DMS79 (cell line): ENCODE data around the gene GOSR2.
A peak's percentile ranks its signal among the peaks of the same experiment; 100 is the strongest.

Source experiments
- DNase-seq: peaks from one replicate; lab custom pipeline; 2025; lab: John Stamatoyannopoulos, UW

Gene GOSR2

DNA sequence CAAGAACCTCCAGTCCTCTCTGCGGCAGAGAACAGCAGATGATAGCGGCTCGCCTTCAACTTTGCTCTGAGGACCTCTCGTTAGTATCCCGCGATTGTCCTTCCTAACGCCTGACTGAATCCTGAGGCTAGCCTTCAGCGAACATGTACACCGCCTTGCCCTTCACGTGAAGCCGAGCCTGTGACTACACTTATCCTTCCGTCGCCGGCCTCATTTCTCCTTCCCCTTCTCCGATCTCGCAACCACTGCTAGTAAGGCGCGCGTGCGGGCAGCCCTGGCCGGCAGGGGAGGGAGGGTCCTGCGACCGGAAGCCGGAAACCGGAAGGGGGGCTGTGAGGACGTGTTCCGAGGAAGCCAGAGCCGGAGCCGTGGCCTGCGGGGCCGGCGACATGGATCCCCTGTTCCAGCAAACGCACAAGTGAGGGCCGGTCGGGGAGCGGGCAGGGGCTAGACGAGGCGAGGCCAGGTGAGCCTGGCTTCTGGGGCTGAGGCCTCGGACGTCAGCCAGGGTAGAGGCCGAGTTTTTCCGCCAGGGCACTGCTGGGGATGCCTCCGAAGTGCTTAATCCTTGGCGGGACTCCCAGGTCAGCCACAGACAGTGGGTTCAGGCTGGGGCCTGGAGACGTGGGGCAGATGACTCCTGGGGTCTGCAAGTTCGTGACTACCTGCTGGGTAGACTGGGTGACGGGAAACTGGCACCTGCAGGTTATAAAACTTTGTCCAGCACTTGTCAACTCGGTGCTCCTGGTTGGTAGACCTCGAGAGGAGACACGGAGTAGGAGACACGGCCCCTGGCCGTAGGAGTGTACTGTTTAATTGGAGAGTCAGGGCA, at the start of gene GOSR2:
Gene GOSR2, plus strand, starts transcription at position 357 of the 832 bp plus-strand sequence. Its CDS starts 33 bp downstream, at position 390.
- DNase-seq, result peak; percentile 95

DNA sequence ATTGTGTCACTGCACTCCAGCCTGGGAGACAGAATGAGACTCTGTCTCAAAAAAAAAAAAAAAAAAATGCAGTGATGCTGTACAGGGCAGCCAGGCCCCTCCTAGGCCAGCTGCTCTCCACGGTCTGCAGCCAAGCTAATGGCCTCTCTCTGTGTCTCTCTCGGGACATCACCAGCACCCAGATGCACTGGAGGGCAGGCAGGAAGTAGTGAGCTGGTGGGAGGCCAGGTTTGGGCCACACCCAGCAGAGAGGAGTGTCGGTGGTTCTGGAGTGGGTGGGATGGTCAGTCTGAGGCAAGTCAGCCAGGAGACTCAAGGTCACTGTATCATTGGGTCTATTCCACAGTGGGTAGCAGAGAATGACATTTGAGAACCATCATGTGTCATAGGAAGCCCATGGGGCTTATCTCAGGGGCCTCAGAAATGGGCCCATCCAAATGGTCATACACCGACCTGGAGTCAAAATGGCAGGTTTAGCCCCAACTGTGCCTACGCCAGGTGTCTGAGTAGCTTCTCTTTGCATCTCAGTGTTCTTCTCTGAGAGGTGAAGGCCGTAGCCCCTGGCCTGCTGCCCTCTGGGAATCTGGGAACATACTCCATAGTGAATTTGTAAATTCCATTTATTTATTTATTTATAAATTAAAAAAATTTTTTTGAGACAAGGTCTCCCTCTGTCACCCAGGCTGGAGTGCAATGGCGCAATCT, 48.9 kb upstream of the GOSR2 start:
- no peak for DNase-seq

DNA sequence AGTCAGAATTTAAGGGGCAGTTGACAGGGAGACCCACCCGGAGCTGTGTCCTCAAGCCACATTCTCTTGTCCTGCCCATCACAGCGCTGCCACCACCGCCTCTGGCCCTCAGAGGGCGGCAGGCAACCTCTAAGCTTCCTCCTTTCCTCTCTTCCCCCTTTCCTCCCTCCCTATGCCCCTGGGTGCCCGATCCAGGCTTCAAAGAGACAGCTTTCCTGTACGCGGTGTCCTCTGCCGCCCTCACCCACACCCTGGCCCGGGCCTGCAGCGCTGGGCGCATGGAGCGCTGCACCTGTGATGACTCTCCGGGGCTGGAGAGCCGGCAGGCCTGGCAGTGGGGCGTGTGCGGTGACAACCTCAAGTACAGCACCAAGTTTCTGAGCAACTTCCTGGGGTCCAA, 48.1 kb upstream of the GOSR2 start:
- DNase-seq, result no peak

DNA sequence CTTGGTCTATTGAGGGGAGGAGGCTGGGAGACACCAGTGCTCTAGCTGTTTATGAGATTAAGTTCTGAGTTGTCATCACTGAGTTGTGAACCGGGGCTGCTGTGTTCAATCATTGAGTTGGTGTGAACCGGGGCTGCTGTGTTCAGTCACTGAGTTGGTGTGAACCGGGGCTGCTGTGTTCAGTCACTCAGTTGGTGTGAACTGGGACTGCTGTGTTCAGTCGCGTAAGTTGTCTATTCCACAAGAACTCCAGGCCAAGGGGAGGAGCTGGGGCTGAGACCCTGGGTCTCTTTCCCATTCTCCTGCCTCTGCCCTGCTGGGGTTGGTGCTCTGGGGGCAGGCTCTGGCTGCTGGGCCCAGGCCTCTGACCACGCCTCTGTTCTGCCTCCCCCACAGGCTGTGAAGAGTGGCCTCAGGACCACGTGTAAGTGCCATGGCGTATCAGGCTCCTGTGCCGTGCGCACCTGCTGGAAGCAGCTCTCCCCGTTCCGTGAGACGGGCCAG, 47.1 kb upstream of the GOSR2 start:
- DNase-seq, result no peak

DNA sequence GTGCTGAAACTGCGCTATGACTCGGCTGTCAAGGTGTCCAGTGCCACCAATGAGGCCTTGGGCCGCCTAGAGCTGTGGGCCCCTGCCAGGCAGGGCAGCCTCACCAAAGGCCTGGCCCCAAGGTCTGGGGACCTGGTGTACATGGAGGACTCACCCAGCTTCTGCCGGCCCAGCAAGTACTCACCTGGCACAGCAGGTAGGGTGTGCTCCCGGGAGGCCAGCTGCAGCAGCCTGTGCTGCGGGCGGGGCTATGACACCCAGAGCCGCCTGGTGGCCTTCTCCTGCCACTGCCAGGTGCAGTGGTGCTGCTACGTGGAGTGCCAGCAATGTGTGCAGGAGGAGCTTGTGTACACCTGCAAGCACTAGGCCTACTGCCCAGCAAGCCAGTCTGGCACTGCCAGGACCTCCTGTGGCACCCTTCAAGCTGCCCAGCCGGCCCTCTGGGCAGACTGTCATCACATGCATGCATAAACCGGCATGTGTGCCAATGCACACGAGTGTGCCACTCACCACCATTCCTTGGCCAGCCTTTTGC, 46.5 kb upstream of the GOSR2 start:
- no peak for DNase-seq

DNA sequence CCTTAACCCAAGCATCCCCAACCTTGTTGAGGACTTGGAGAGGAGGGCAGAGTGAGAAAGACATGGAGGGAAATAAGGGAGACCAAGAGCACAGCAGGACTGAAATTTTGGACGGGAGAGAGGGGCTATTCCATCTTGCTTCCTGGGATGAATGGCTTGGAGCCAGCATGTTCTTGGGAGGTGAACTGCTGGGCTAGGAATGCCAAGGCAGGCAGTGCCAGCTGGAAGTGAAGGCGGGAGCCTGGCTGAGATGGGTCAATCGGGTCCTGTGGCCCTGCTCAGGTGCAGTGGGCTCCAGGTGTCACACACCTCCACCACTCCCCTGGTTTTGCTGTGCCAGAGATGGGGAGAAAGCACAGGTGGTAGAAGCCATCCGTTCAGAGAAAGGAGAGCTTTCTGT, 46.0 kb upstream of the GOSR2 start:
- DNase-seq, result no peak

DNA sequence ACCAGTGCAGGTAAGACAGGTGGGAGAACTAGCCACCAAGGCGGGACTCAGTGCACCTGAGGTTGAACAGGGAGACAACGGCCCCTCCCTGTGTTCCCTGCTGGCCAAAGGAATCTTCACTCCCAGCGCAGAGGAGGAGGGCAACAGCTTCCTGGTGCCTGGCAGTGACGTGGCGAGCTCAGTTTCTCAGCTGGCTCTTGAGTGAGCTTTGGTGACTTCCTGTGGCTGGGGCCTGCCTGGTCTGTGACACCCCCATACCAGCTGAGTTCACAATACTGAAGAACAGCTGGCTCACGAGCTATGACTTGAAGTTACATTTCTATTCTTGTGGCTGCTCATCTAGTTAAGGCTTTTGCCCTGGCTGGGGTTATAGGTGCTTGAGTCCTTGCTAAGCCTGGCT, 45.5 kb upstream of the GOSR2 start:
- DNase-seq, result no peak

DNA sequence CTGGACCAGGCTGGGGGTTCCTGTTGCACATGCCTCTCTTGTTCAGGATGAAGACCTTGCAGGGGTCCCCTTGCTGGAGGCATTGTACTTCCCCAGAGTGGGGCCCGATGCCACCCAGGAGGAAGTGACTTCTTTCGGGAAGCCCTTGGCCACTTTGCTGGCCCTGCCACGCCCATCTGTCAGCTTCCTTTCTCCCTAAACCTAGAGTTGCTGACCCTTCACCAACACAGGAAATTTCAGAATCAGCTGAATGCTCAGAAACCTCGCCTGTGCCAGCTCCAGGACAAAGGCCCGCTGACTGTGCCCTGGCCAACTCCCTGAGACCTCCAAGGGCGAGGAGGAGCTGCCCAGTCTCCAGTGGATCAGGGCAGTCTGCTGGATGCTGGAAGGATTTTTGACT, 44.9 kb upstream of the GOSR2 start:
- DNase-seq, result no peak

DNA sequence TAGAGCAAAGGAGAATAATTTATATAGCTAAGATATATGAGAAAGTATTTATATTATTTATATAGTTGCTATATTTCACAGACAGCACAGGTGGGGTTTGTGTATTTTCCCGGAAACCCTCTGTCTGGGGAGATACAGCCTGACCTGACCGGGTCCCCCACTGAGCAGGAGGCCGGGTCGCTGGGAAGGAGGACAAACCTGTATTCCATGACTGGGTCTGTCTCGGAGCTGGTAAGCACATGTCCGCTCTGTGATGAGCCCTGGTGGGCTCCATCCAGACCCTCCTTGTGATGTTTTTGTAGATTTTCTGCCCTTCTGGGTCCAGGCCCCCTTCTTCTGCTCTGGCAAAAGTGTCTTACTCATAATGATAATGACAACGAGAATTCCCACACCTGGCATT, 43.9 kb upstream of the GOSR2 start:
- no peak for DNase-seq

DNA sequence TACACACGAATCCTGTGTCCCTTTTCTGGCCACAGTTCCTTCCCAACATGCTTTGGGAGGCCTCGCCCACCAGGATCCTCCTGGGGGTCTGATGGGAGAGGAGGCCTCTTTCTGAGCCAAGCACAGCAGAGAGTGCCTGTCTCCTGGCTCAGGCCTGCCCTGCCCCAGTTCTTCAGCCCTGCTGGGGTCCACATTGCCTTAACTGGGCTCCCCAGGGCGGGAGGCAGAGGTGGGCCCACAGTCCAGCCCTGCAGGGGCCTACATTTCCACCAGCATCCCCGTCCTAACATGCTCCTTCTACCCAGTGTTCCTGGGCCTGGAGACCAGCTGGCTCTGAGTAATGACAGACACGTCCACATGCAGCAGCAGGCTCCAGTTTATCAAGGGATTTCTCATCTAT, 41.9 kb upstream of the GOSR2 start:
- DNase-seq, result no peak

DNA sequence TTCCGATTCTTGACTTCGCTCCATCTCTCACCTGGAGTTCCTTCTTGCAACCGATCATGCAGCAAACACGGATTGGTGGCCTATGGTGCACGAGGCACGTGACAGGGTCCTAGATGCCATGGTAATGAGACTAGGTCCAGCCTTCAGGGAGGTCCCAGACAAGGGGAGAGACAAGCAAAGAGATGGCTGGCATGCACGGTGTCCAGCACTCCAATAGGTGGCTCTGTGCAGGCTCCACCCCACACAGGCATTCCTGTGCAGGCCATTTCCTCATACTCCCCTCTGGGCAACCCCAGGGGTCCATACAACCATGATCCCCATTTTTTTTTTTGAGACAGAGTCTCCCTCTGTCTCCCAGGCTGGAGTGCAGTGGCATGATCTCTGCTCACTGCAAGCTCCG, 40.3 kb upstream of the GOSR2 start:
- no peak for DNase-seq

DNA sequence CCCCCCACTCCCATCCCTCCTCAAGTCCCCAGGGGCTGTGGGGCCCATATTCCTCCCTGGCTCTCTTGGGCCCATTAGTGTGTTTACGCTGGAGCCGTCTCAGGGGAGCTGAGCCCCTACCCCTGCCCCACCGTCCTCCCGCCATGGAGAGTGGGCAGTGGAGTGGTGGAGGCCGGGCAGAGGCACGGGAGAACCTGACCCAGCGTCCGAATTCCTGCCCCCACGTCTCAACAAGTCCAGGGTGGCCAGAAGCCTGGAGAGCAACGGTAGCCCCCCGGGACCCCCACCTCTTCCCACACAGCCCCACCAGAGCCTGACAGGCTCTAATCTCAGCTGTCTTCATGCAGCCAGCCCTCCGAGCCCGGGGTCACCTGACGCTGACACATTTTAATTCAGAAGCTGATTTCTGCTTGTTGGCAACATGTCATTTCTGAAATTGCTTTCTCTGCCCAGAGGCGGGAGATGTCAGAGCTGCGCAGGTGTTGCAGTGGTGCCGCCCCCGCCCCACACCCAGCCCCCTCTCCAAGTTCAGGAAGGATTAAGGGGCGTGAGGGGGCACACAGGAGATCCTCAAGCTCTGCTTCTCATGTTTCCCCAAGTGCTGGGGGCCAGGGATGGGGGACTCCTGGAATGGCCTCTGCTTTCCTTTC, 39.0 kb upstream of the GOSR2 start:
- no peak for DNase-seq

DNA sequence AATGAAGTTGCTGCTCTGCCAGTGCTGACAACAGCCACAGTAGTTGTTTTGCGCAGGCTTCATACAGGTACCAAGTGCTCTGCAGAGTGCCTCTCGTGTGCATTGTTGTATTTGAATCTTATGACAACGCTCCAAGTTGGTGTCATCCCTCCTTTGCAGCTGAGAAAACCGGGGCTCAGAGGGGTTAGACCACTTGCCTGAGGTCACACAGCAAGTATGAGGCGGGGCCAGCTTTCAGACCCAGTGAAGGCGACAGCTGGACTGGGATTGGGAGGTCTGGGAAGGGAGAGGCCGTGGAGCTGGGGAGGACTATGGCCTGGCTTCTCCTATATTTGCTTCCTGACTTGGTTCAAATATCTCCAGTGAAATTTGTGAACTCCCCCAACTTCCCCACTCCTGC, 38.4 kb upstream of the GOSR2 start:
- no peak for DNase-seq

DNA sequence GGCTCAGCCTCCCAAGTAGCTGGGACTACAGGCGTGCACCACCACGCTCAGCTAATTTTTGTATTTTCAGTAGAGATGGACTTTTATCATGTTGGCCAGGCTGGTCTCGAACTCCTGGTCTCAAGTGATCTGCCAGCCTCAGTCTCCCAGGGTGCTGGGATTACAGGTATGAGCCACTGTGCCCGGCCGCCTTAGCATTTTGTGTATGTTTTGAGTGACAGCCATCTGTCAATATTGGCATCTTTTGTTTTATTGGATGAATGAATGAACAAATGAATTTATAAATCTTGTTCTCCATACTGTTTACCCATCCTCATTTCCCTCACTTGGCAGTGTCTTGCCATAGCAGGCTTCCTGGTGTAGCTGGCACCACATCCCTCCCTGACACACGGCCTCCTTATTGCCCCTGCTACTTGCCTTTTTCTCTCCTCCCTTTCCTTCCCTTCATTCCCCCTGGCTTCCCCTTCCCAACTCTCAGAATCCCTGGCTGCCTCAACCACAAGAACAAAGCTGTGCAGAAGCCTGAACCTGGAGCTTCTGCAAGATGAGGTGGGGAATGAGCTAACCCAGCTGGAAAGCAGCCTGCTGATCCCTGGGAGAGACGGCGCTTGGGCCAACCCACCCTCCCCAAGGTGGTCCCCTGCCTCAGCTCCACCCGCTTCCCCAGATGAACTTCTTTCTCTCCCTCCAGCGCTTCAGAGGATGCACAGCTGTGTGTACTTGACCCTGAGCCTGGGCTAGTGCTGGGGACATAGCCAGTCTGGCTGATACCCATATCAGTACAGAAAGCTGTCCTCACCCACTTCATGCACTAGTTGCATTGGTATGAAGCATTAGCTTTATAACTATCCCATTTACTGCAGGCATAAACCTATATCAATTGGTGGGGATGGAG, 37.3 kb upstream of the GOSR2 start:
- no peak for DNase-seq

DNA sequence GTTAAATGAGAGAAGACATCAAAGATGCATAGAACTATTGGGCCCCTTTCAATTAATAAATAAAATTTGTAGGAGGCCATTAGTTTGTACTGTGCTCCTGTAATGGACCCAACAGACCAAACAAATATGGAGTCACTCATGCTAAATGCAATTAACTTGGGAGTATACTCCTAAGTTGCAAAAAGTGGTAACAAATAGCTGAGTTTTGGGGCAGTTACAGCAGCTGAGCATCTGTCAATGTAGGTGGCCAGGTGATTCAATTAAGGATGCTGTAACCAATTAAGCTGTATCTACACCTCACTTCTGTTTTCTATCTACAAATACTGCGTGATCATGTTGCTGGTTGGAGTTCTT, 36.7 kb upstream of the GOSR2 start:
- DNase-seq, result no peak

DNA sequence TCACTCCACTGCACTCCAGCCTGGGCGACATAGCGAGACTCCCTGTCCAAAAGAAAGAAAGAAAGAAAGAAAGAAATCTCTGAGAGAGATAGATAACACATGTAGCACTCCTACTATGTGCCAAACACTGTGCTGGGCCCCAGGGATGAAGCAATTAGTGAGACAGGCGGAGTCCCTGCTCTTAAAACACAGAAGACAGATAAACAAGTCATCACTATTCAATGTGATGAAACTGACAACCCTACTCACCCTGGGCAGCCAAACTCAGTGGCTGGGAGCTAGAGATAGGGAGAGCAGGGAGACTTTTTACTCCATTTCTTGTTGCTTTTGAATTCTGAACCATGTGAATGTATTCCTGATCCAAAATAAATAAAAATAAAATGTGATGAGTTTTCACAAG, 35.2 kb upstream of the GOSR2 start:
- DNase-seq, result no peak

DNA sequence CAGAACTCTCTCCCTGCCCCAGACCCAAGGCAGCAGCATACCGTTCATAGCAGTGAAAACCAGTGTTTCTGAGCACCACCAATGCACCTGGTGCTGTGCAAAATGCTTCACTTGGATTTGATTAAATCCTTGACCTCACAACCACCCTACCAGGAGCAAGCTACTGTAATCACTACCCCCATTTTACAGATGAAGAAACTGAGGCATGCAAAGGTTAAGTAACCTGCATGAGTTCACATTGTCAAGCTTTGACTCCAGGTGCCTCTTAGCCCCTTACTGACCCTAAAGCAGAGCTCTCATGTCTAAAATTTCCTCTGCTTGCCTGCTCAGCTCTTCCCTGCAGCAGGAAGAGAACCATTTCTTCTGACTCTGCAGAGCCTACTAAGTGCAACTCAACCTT, 34.2 kb upstream of the GOSR2 start:
- DNase-seq, result no peak

DNA sequence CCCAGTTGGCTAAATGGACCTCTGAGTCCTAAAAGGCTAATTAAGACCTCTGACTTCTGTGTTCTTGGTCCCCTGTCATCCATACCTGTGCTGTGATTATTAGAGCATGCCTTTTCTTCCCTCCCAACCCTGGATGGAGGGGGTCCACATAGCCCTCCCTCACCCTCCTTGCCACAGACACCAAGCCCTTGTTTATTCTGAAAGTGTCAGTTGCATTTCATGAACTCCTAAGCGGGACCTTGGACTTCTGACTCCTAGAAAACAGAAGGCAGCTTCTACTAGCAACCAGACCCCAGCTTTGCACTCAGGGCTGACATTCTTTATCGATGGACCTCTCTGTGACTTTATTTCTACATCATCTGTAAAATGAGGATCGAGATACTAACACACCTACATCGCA, 33.4 kb upstream of the GOSR2 start:
- DNase-seq, result no peak

DNA sequence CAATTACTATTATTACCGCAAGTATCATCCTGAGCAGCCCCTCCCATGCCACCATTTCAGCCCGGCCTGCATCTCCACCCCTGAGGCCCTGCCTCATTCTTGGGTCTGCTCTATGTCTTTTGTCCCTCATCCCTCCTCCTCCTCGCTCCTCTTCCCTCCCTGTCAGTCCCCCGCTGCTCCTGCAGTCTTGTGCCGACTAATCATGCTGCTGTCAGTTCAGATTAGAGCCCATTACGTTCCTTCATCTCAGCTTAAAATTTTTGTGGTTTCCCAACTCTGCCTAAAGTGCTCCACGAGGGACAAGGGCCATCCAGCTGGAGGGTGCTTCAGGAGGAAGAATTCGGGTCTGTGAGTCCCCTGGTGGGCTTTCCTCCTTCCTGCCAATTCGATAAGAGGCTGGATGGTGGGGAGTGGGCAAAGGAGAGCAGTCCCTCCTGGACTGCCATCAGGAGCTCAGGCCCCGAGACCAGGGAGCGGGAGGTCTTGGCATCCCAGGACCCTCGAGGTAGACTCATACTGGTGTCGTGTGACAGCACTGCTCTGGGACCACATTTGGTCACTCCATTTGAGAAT, 32.9 kb upstream of the GOSR2 start:
- peak; percentile 47 for DNase-seq

DNA sequence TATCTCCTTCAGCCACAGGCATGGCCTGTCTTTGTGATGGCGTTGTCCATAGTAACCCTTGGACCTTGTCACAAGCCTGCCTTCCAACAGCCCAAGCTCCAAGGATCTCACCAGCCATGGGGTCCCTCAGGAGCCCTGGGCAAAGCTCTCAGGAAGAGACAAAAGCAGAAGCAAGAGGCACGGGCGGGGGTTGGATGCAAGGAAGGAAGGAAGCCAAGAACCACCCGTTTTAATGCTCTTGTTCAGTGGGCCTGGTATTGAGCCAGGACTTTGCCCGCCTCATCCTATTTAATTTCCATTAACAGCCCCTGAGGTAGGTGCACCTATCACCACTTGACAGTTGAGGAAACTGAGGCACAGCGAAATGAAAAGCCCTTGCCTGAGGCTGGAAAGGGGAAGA, 32.3 kb upstream of the GOSR2 start:
- no peak for DNase-seq

DNA sequence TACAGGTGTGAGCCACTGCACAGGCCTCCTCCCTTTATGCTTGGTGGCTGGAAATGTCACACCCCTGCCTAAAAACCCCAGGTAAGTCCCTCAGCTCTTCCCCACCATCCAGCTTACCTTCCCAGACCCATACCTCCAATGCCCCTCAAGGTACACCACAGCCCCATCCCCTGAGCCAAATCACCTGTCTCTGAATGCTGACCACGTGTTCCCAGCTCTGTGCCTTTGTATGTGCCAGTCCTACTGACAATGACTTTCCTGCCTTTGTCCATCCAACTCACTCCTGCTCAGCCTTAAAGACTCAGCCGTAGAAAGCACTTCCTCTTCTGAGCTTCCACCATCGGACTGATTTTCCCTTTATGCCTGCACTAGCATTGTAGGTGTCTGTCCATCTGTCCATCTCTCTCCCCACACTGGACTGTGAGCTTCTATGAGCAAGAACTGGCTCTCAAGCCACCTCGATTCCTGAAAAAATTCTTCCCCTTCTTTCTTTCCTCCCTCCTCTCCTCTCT, 30.7 kb upstream of the GOSR2 start:
- DNase-seq, result no peak
